WTC11 (cell line): ENCODE results near the gene OR2G6. TPM values are rescaled to one million over a fixed set of nuclear protein-coding genes. Genes with fewer than 3 reads are reported as not detected.

Source experiments
- ATAC-seq: fragments of 200-7000 bp; cut with Tn5 transposase; 2 replicates; pipeline ENCODE4 v1.10.0; 2021; ENCODE audit warnings: mild to moderate bottlenecking, moderate library complexity
- CTCF ChIA-PET: fragments of 300-600 bp; sonication (Branson Sonifier 250); formaldehyde crosslinking; loops from one replicate; lab custom pipeline; 2021; ENCODE audit warnings: antibody characterized with exemption; lab: Charles Lee
- POLR2A ChIA-PET: fragments of 350-600 bp; sonication (Branson Sonifier 250); formaldehyde crosslinking; loops from one replicate; lab custom pipeline; 2021; ENCODE audit warnings: antibody characterized with exemption; lab: Charles Lee
- DNase-seq: peaks from one replicate; pipeline ENCODE4 v3.0.0; 2021; ENCODE audit warnings: low spot score
- H3K27ac Mint-ChIP-seq: 2 replicates; pipeline ENCODE4 v1.8.0; 2021; ENCODE audit warnings: mixed read lengths
- H3K27me3 Mint-ChIP-seq: 2 replicates; pipeline ENCODE4 v1.8.0; 2021; ENCODE audit warnings: low read depth, mild to moderate bottlenecking, moderate library complexity, mixed read lengths
- H3K36me3 Mint-ChIP-seq: 2 replicates; pipeline ENCODE4 v1.8.0; 2021; ENCODE audit warnings: mixed read lengths
- H3K4me1 Mint-ChIP-seq: 2 replicates; pipeline ENCODE4 v1.8.0; 2022; ENCODE audit warnings: mixed read lengths
- H3K4me3 Mint-ChIP-seq: 2 replicates; pipeline ENCODE4 v1.8.0; 2021; ENCODE audit warnings: mild to moderate bottlenecking, moderate library complexity, mixed read lengths
- H3K9me3 Mint-ChIP-seq: 2 replicates; pipeline ENCODE4 v1.8.0; 2021; ENCODE audit warnings: mixed read lengths
- AR ChIP-seq: fragments of 250-450 bp; sonication (Bioruptor Pico); IDR thresholded peaks from 2 replicates; pipeline ENCODE4 v1.9.0; 2021; ENCODE audit warnings: mild to moderate bottlenecking
- ATF1 ChIP-seq: sonication (generic); formaldehyde crosslinking; IDR thresholded peaks from 2 replicates; pipeline ENCODE4 v1.8.1; 2023; ENCODE audit warnings: mild to moderate bottlenecking, moderate library complexity, missing genetic modification reagents
- ATF6 ChIP-seq: sonication (generic); formaldehyde crosslinking; IDR thresholded peaks from 2 replicates; pipeline ENCODE4 v1.8.1; 2023; ENCODE audit warnings: mild to moderate bottlenecking, missing genetic modification reagents
- CREB1 ChIP-seq: sonication (generic); formaldehyde crosslinking; IDR thresholded peaks from 2 replicates; pipeline ENCODE4 v1.8.0; 2023; ENCODE audit warnings: mild to moderate bottlenecking, missing genetic modification reagents
- FOXK1 ChIP-seq: sonication (generic); formaldehyde crosslinking; IDR thresholded peaks from 2 replicates; pipeline ENCODE4 v1.8.0; 2022; ENCODE audit warnings: mild to moderate bottlenecking, moderate library complexity, missing genetic modification reagents
- KAT7 ChIP-seq: sonication (generic); formaldehyde crosslinking; IDR thresholded peaks from 2 replicates; pipeline ENCODE4 v1.8.1; 2023; ENCODE audit warnings: missing genetic modification reagents, mild to moderate bottlenecking, borderline replicate concordance
- MAX ChIP-seq: sonication (generic); formaldehyde crosslinking; IDR thresholded peaks from 2 replicates; pipeline ENCODE4 v1.8.0; 2022; ENCODE audit warnings: mild to moderate bottlenecking, missing genetic modification reagents
- OVOL2 ChIP-seq: fragments of 250-450 bp; sonication (Bioruptor Pico); IDR thresholded peaks from 2 replicates; pipeline ENCODE4 v1.9.0; 2021; ENCODE audit warnings: mild to moderate bottlenecking, borderline replicate concordance
- TP53 ChIP-seq: sonication (generic); formaldehyde crosslinking; IDR thresholded peaks from 2 replicates; pipeline ENCODE4 v1.8.1; 2023; ENCODE audit warnings: mild to moderate bottlenecking, missing genetic modification reagents
- ZMAT4 ChIP-seq: fragments of 250-450 bp; sonication (Bioruptor Pico); IDR thresholded peaks from 2 replicates; pipeline ENCODE4 v1.9.0; 2021; ENCODE audit warnings: mild to moderate bottlenecking
- ZNF396 ChIP-seq: fragments of 250-450 bp; sonication (Bioruptor Pico); IDR thresholded peaks from 2 replicates; pipeline ENCODE4 v1.8.0; 2021; ENCODE audit warnings: mild to moderate bottlenecking, moderate library complexity, borderline replicate concordance
- ZNF512 ChIP-seq: sonication (generic); formaldehyde crosslinking; IDR thresholded peaks from 2 replicates; pipeline ENCODE4 v1.8.1; 2022; ENCODE audit warnings: missing genetic modification reagents, borderline replicate concordance
- total RNA-seq: library from RNA; stranded (reverse); gene quantifications from 3 replicates; pipeline ENCODE4 v1.2.3, GENCODE V29; 2021

The OR2G6 gene
- total RNA-seq, 1 experiment from 2014 or later, result not detected

GRCh38 chr1:248576260-248576980, 68.5 kb downstream of the OR2G6 start:
- H3K27ac Mint-ChIP-seq, result no peak overlapping the region
- H3K27me3 Mint-ChIP-seq, result peaks cover 3% of the 10 kb centered on the region; the same call in 1 of the 2 replicates
- peaks cover 59% of the 10 kb centered on the region for H3K9me3 Mint-ChIP-seq
- DNase-seq (no peak), ATAC-seq (no peak)
- ChIA-PET CTCF (no interaction called here), POLR2A (no interaction called here)
- H3K36me3 Mint-ChIP-seq, result peaks cover 41% of the 10 kb centered on the region
- H3K4me1 Mint-ChIP-seq, result no peaks in the 10 kb centered on the region
- TF ChIP-seq MAX (no peak), FOXK1 (CRISPR knock-in tag) (no peak), AR (CRISPR knock-in tag) (no peak), CREB1 (CRISPR knock-in tag) (no peak), KAT7 (no peak), ATF1 (no peak), ZNF512 (CRISPR knock-in tag) (no peak), ZNF396 (CRISPR knock-in tag) (no peak), ATF6 (CRISPR knock-in tag) (no peak), ZMAT4 (CRISPR knock-in tag) (no peak), TP53 (CRISPR knock-in tag) (no peak), OVOL2 (no peak)
- H3K4me3 Mint-ChIP-seq, result no peak overlapping the region

Other genes with a start within 250 kb of the OR2G6 start
- gene OR2T33, start 230.1 kb upstream of the OR2G6 start, total RNA-seq, result not detected in 3 replicates
- not detected in 3 replicates for gene OR2T12, start 204.6 kb upstream of the OR2G6 start, total RNA-seq
- not detected in 3 replicates for gene OR2M7, start 183.5 kb upstream of the OR2G6 start, total RNA-seq
- not detected in 3 replicates for gene OR14C36, start 159.3 kb upstream of the OR2G6 start, total RNA-seq
- not detected in 3 replicates for gene OR2T4, start 146.4 kb upstream of the OR2G6 start, total RNA-seq
- not detected in 3 replicates for gene OR2T6, start 132.3 kb upstream of the OR2G6 start, total RNA-seq
- gene OR2T1, start 105.0 kb upstream of the OR2G6 start, total RNA-seq, result not detected in 3 replicates
- gene OR2T2, start 62.4 kb upstream of the OR2G6 start, total RNA-seq, result not detected in 3 replicates
- not detected in 3 replicates for gene OR2T3, start 34.7 kb upstream of the OR2G6 start, total RNA-seq
- not detected in 3 replicates for gene OR2T5, start 19.5 kb upstream of the OR2G6 start, total RNA-seq
- gene OR2T29, start 54.7 kb downstream of the OR2G6 start, total RNA-seq, result not detected in 3 replicates
- gene OR2T34, start 66.7 kb downstream of the OR2G6 start, total RNA-seq, result not detected in 3 replicates
- gene OR2T10, start 89.6 kb downstream of the OR2G6 start, total RNA-seq, result not detected in 3 replicates
- not detected in 3 replicates for gene OR2T11, start 127.0 kb downstream of the OR2G6 start, total RNA-seq
- gene OR2T35, start 137.2 kb downstream of the OR2G6 start, total RNA-seq, result not detected in 3 replicates
- gene OR2T27, start 147.5 kb downstream of the OR2G6 start, total RNA-seq, result not detected in 3 replicates
- gene OR14I1, start 194.7 kb downstream of the OR2G6 start, total RNA-seq, result not detected in 3 replicates
- gene LYPD8, start 247.7 kb downstream of the OR2G6 start, total RNA-seq, result not detected in 3 replicates